HG02840 (cell line): ENCODE data around the gene DDAH2.

Source experiments
- ATAC-seq: cut with Tn5 transposase; IDR thresholded peaks from one replicate; pipeline ENCODE4 v1.9.1; 2021; ENCODE audit warnings: mild to moderate bottlenecking, moderate library complexity, moderate number of reproducible peaks; ENCODE audit not compliant: unreplicated experiment, low FRiP score

Gene DDAH2

DNA sequence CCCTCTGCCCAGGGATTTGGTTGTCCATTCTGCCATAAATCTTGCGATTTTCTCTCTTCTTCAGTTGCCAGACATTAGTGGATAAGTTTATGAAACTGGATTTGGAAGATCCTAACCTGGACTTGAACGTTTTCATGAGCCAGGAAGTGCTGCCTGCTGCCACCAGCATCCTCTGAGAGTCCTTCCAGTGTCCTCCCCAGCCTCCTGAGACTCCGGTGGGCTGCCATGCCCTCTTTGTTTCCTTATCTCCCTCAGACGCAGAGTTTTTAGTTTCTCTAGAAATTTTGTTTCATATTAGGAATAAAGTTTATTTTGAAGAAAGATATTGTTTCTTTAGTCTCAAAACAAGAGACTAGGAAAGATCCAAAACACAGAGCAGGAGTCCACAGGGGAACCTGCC, 33.3 kb upstream of the DDAH2 start, which contains the start of gene SAPCD1:
SAPCD1 (plus strand) TSS at position 301 of the 400 bp plus-strand sequence. CDS start 399 bp downstream, outside the sequence.
- no peak for ATAC-seq

DNA sequence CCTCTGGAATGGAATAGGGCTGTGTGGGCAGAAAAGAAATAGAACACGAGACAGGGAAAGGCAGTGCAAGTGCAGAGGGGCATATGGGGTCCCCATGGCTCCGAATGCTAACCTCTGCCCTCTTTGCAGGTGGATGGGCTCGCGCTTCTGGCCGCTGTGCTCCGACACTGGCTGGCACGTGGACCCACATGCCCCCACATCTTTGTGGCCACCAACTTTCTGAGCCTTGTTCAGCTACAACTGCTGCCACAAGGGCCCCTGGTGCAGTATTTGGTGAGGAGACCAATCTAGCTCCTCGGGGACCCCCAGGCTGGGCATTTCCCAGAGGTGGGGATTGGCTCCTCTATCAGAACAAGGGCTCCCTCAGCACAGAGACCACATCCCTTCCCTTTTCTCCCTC, 32.2 kb upstream of the DDAH2 start:
- no peak for ATAC-seq

DNA sequence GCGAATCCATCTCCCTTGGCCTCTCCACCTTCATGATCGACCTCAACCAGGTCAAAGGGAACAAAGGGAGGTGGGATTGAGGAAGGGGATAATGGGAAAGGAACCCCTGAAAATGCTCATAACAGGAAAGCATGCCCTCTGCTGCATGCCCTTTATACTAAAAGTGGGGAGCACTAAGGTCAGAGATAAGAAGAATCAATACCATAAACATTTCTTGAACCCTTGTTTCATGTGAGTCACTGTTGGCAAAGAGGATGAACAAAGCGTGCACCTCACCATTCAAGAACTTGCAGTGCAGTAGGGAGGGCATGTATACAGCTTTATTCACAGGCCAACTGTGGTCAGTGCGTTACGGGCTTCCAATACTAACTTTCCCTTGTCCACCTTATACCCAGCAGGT, 31.7 kb upstream of the DDAH2 start:
- ATAC-seq, result no peak

DNA sequence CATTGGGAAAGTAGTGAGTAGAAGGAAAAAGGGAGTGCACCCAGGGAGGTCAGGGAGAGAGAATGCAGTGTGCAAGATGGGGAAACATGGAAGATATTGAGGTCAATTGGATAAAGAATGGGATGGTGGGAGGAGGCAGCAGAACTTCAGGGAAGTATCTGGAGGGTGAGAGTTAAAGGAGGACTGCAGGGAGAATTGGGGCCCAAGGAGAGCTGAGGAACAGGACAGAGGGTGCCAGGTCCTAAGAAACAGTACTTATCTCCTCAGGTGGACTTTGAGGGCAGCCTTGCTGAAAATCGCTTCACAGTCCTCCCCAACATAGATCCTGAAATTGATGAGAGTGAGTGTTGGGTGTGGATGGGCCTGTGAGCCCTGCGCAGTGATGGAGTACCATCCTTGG, 29.2 kb upstream of the DDAH2 start:
- no peak for ATAC-seq

DNA sequence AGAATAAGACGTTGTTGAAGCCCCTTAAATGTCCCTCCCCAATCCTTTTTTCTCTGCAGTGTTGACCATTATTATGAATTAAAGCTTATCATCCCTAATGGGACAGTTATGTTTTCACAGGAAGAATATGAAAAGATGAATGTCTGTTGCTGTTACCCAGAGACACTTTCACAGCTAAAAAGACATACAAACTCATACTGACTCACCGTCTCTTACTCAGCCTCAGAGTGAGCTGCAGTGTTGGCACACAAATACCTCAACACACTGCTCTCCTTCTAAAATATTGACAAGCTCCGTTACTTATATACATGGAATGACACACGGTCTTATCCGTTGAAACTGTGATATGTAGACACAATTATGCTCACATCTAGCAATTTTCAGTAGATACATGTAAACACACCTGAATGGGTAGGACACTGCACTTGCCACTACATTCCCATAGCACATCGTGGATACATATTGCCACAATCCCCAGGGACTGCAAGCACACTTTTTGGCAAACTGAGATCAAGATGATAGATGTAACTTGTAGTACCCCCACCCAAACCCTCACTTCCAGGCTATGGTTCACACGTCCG, 23.7 kb upstream of the DDAH2 start:
- ATAC-seq, result no peak

DNA sequence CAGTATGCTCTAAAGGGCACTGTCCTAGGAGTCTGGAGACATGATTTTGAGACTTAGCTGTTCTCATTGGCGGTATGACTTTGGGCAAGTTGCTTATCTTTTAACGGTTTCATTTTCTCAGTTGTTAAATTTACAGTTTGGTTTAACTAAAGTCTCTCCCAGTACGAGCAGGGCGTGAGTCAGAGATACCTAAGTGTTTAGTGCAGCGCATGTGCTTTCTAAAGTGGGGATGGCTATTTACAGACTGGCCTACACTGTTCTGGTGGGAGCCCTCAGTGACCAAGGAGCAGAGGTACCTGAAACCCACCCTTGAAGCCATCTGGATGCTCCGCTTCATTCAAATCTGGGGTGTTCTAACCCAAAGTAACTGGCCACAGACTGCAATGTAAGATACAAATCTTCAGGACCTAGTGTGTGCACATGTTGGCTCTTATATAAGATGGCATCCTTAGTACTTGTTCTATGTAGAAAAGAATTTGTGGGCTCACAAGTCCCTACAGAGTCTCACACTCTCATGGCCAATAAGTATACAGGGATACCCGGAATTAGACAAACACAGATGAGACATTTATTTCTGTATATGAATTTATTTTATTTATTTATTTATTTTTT, 21.4 kb upstream of the DDAH2 start:
- no peak for ATAC-seq

DNA sequence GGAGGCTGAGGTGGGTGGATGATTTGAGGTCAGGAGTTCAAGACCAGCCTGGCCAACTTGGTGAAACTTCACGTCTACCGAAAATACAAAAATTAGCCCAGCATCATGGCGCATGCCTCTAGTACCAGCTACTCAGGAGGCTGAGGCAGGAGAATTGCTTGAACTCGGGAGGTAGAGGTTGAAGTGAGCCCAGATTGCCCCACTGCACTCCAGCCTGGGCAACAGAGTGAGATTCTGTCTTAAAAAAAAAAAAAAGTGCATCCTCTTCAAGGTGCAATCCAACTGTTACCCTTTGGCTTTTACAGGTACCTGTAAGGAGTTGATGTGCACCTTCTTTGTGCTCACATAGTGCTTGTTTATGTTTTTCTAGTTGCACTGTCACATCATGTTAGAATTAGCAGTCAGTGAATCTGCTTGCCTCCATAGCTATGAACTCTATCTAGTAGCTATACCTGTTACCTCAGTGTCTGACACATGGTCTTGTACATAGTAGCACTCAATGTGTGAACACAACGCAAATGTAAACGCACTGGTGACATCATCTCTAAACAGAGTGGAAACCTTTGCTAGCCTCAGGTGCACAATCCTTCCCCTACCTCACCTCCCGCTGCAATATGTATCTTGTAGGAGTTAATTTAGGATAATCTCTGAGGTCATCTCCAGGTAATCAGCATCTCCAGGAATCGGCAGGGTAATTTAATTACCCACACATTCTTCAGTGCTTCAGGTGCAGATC, 20.4 kb upstream of the DDAH2 start:
- no peak for ATAC-seq

DNA sequence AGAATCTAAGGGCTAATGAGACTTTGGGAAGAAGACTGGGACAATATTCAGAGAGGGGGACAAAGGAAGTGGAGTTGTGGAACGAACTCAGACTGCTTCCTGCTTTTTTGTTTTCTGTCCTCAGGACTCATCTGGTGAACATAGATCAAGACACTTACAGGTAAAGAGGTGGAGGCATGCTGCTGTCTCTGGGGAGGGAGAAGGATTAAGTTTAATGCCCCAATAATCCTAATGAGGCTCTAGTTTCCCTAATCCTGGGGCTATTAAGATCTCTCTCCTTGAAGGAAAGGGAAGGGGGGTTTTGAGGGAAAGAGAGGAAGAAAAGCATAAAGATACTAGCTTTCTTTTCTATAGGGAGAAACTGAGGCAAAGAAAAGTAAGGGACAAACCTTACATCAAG, 15.3 kb upstream of the DDAH2 start:
- ATAC-seq, result no peak

DNA sequence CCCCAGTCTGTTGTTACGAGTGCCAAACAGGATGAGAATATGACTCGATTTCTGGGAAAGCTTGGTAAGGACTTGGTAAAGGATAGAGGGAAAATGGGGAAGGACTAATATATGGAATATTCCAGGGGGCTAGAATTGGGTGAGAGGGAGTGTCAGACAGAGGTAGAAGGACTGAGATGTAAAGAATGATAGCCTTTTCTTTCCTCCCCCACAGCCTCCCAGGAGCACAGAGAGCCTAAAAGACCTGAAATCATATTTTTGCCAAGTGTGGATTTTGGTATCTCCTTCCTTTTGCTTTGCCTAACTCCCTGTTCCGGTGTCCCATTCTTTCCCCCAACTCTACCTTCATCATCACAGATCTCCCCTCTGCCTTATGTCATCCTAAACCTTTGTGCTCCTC, 13.8 kb upstream of the DDAH2 start:
- no peak for ATAC-seq

DNA sequence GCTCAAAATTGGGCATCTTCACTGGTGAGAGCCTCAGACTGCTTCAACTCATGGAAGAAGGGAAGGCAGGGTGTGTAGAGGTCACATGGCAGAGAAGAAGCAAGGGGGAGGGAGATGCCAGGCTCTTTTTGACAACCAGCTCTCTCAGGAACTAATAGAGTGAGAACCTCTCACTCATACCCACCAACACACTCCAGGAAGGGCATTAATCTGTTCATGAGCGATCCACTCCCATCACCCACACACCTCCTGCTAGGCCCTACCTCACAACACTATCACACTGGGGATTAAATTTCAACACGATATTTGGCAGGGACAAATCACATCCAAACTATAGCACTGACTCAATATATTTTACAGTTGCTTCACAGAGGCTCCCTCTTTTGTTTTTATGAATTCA, 12.7 kb upstream of the DDAH2 start:
- ATAC-seq, result no peak

DNA sequence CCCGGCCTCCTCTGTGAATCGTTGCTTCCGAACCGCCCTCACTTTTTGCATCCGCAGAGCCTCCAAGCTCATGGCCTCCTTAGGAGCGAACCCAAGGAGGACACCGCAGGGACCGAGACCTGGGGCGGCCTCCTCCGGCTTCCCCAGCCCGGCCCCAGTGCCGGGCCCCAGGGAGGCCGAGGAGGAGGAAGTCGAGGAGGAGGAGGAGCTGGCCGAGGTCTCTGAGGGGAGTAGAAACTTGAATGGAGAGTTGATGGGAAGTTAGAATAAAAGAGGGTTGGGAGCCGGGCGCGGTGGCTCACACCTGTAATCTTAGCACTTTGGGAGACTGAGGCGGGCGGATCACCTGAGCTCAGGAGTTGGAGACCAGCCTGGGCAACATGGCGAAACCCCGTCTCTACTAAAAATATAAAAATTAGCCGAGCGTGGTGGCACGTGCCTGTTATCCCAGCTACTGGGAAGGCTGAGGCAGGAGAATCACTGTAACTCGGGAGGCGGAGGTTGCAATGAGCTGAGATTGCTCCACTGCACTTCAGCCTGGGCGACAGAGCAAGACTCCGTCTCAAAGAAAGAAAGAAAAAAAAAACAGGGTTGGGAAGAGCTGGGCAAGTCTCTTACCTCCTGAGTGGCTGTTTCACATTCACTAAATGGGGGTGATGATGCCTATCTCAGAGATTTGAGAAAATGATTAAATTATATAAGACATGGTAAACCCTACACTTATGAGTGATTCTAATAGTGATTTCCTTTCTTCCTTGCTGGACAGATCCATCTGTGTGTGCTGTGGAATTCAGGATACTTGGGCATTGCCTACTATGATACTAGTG, 11.5 kb upstream of the DDAH2 start:
- no peak for ATAC-seq

DNA sequence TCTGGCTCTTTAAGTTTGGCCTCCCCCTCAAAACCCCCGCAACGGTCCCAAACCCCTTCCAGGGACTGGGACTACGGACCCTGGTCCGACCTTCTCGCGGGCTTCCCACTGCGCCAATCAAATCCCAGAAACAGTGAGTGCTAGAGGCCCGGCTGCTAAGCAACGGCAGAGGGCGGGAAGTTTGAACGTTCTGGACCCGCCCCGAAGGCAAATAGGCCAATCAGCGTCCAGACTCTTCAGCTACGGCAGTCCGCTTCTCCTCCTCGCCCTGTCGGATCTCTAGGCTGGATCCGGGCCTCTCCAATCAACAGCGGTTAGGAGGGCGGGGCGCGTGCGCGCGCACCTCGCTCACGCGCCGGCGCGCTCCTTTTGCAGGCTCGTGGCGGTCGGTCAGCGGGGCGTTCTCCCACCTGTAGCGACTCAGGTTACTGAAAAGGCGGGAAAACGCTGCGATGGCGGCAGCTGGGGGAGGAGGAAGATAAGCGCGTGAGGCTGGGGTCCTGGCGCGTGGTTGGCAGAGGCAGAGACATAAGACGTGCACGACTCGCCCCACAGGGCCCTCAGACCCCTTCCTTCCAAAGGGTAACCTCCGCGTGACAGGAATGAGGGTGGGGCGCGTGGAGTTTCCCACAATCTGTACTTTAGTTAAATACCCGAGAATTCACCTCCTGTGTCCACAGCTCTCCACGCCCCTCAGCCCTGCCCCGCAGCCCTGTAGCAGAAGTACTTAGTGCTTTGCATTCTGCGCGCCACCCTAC, 10.7 kb upstream of the DDAH2 start, which contains the start of gene MSH5:
MSH5 (plus strand) TSS at position 367 of the 758 bp plus-strand sequence. CDS start 462 bp downstream, outside the sequence.
- peak; percentile 69 for ATAC-seq

DNA sequence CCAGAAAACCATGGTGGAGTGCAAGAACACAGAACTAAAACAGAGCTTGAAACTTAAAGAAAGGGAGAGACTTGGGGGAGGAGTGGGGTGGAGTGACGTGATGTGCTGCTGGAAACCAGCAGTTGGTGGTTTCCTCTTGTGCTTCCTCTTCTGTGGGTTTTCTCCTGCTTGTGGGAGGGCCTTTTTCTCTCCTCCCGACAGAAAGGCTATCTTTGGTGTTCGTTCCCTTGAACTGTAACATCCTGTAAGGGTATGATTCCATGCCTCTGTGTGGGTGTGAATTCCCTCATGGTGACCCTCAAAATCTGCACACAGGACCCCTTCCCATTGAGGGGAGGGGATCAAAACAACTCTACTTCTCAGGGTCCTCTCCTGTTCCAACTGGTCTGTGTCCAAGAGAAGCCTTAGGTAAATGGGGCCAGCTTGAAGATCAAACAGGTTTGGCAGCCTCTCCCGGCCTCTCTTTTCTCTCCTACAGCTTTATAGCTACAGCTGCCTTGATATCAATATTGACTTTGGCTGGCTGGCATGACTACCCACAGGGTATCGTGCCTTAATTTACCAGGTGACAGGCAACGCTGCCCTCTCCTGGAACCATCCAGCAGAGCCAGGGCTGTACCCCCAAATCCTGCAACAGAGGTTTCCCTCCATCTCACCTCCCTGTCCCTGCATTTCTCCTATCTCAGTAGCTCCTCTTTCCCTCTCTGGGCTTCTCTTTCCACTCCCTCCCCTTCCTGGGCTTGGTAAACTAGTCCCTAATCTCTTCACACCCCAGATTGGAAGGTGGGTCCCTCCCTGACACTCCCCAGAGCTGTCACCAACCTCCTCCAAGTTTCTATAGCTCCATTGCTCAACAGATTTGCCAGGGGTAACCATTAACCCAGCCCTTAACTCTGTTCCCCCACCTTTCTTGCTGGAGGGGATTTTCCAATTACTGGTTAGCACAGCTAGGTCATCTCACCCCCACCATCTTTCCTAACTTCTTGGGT, 9.2 kb upstream of the DDAH2 start:
- ATAC-seq, result no peak

DNA sequence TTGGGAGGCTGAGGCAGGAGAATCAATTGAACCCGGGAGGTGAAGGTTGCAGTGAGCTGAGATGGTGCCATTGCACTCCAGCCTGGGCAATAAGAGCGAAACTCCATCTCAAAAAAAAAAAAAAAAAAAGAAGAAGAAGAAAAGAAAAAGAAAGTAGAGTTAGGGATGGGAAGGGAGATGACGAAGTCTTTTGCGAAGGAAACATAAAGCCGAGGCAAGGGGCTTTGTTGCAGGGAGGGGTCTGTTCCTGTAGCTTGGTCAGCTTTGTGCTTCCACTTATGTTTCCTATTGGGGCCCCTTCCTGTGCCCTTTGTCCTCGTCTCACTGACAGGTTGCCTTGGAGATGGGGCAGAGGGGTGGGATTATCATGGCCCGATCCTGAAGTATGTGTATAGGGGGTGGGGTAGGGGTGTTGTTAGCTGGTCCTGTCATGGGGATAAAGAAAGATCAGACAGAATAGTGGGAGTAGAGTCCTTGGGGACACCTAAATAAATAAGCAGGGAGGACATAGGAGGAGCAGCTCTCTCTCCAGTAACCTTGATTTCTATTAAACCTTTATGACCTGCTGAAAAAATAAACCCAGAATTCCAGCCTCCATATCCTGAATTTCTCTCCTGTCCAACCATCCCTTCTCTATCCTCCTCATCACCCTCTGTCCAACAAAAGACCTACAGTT, 8.4 kb upstream of the DDAH2 start:
- ATAC-seq, result no peak

DNA sequence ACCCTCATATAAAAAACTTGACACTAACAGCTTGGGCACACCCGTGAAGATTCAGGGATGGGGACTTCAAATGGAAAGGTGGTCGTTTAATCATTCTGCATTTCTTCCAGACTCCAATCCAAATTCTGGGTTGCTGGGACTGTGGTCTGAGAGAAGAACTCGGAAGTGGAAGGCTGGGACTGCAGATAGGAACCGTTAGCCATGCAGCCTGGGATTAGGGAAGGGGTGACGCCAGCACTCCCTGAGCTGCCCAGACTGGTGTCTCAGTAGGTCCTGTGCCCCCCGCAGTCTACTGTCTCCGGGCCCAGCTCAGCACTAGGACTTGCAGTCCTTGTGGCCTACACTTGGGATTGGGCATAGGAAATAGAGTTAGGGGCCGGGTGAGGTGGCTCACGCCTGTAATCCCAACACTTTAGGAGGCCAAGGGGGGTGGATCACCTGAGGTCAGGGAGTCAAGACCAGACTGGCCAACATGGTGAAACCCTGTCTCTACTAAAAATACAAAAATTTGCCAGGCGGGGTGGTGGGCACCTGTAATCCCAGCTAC, 7.7 kb upstream of the DDAH2 start:
- ATAC-seq, result no peak

DNA sequence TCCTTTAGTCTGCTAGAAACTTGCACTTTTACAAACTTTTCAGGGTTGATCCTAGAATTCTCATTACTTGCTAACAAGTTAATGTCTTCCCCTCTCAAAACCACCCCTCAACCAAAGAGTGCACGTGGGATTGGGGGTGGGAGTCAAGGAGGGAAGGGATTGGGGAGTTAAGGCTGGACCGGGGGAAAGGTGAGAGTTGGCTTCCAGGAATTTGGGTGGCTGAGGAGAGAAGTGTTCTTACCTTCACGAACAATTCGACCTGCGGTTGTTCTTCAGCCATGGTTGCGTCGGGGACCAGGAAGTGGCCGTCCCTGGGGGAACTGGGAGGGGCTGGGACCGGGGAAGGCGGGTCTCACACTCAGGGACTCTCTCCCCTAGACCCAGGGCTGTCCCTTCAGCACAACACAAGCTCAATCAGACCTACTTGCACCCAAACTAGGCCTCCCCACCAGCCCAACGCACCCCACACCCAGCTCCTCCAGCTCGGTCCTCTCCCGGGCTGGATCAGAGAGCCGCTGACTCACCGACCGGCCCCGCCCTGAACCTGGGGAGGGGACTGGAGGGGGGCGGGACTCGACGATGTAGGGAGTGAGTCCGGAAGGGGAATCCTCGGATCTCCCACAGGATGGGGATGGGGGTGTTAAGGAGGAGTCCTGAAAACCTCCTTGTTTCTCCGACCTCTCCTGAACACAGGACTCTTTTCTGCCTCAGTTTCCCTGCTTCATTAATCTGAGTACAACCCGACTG, 7.1 kb upstream of the DDAH2 start, which contains the start of gene CLIC1:
CLIC1 (minus strand) TSS at position 510 of the 747 bp plus-strand sequence; CDS start at position 280, 230 bp downstream.
- no peak for ATAC-seq

DNA sequence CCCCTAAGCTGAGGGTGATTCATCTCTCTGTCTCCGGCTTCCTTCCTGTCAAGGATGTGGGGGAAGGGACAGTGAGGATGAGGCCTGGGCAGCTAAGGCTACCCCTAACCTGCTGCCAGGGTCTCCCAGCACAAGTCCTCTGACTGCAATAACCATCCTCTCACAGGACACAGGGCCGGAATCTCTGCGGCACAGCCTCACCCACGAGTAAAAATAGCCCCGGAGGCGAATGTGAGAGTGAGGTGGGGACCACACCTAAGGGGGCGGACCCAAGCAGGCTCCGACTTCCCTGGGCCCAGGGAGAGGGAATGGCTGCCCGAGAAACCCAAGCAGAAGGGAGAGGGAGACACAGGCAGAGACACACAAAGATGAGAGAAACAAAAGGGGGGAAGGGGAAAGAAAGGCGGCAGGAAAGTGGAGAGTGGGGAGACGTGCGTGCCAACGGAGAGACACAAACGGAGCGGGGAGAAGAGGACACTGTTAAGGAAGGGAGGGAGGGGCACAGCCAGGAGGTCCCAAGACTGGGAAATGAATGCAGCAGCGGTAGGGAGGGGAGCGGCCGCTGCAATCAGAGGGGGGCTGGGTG, 5.8 kb upstream of the DDAH2 start:
- ATAC-seq, result no peak
